Right lobe of liver (tissue), 4 donors: ENCODE results near the gene MMP21.

ENCODE experiments used
- CTCF ChIP-seq, 4 donors: fragments of 200-600 bp in 3 of 4; fragments of 450-650 bp in 1 of 4; IDR thresholded peaks; one replicate each; pipeline versions ENCODE4 v1.5.1 to v1.8.0; 2016 to 2022; ENCODE audit warnings: antibody characterized with exemption in 4 of 4, mild to moderate bottlenecking in 2 of 4
- POLR2A ChIP-seq: fragments of 450-650 bp; IDR thresholded peaks from one replicate; pipeline ENCODE4 v1.6.1; 2017; ENCODE audit warnings: antibody characterized with exemption, mild to moderate bottlenecking
- donor health status: DM: no; HTN: no; CAD: no.
- donor health status: DM: no; HTN: no; CAD: no.
- donor health status: DM: no; HTN: yes; CAD: no.

DNA sequence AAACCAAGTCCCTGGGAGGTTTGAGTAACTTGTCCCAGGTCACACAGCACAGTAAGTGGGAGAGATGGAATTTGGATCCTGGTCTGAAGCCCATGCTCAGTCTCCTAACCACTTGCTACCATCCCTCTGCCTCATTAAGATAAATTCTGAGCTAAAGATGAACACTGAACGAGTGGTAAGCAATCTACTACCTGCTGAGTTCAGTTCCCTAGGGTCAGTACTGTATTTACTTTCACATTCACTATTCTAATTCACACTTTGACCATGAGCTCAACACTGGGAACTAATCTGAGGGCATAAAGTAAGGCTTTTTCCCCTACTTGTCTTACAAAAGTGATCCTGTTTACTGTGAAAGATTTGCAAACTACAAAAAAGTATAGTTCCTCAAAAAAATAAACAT is 45.1 kb upstream of the MMP21 start:
- TF ChIP-seq POLR2A (no peak), CTCF (IDR thresholded peaks at IDR 0.05) (no peak)
